Stimulated activated CD8-positive, alpha-beta memory T cell treated with anti-CD3 and anti-CD28 coated beads, Interleukin-2, amount 100 ng/mL, for 48 hours (primary cell): ENCODE data around the gene MUL1.
"Not testable (repeated sequence)": the region's sequence is repeated elsewhere in the genome, so short reads cannot be mapped to it uniquely, and the experiment has no call there.

Source experiments
- DNase-seq, 2 donors: peaks; one replicate each; pipeline ENCODE4 v3.0.0-alpha.2; 2020; ENCODE audit warnings: low read depth in 2 of 2

Gene MUL1

GRCh38 chr1:20511518-20512428 is 3.8 kb upstream of the MUL1 start:
- no peak for DNase-seq

- DNase-seq = no peak
These were observed 440 bp upstream of the MUL1 start for GRCh38 chr1:20508411-20508771.

DNA sequence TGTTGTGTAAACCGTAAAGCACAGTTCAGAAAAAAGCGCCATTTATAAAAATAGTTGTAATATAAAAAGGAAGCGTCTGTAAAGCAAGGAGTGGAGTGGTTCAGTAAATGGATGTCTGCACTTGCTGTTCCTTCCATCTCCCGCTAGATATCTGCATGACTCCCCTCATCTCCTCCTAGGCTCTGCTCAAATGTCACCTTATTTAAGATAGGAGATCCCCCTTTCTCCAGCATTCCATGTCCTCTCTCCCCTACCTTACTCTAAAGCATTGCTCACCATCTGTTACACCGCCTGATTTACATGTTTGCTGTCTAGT is 745 bp downstream of the MUL1 start:
- DNase-seq = no peak

DNA sequence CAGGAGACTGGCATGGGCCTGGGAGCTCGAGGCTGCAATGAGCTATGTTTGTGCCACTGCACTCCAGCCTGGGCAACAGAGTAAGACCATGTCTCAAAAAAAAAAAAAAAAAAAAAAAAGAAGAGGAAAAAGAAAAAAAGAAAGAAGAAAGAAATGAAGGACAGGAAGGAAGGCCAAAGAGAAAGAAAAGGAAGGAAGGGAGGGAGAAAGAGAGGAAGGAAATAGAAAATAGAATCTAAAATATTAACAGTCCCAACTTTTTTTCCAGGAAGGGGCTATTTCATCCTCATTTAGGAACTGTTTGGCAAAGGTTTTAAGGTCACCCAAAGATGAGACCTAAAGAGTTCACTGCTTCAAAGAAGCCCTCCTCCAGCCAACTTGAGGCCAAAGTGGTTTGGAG is 2.5 kb downstream of the MUL1 start:
- DNase-seq = no peak

- no peak for DNase-seq
These were observed 7.2 kb downstream of the MUL1 start for GRCh38 chr1:20500716-20501115.

GRCh38 chr1:20499718-20500117 is 8.2 kb downstream of the MUL1 start:
- DNase-seq = no peak

DNA sequence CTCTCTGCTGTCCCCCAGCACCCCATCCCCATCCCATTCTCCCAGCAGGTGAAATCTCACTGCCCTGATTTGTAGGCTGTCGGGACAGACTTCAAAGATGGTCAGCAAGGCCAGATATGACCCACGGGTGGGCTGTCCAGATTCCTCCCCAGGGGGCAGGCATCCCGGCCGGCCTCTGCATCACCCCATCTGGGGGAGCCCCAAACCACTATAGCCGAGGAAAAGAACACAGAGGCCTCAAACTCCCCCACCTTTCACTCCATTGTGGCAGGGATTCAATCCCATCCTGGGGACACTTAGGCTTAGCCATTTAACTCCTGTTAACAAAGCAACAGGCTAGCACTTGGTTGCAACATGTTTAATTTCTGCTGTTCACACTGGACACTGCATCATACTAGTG is 8.8 kb downstream of the MUL1 start:
- DNase-seq = no peak

DNA sequence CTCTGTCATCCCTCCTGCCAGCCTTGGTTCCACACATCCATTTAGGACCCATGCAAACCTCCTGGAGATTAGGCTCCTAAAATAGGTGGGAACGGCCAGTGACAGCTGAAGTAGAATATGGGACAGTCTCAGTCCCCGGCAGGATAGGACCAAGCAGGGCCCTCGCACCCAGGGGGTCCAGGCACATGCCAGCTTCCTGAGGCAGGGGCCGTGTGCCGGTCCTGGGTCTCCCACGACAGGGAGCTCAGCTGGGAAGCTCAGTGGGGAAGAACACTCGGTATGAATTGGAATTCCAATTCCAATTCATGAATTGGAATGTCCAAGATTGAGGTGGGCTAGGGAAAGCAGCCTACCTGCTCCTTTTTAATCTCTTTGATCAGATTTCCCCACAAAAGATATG is 9.8 kb downstream of the MUL1 start:
- no peak for DNase-seq

DNA sequence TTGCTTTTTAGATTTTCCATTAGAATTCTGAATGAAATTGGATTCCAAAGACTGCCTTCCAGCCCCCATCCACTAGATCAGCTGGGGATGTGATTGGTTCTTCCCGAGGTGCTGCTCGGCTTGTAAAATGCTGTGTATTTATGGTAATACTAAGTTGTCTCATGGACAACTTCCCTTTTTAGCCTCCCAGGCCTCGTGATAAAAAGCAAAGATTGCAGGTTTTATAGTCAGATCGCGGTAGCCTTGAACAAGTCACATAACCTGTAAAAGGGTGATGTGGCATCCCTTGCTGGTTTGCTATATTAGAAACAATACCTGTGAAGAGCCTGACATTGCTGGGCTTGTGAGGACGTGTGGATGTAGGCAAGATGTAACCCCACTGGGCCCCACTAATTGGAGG is 10.4 kb downstream of the MUL1 start:
- DNase-seq = no peak

DNA sequence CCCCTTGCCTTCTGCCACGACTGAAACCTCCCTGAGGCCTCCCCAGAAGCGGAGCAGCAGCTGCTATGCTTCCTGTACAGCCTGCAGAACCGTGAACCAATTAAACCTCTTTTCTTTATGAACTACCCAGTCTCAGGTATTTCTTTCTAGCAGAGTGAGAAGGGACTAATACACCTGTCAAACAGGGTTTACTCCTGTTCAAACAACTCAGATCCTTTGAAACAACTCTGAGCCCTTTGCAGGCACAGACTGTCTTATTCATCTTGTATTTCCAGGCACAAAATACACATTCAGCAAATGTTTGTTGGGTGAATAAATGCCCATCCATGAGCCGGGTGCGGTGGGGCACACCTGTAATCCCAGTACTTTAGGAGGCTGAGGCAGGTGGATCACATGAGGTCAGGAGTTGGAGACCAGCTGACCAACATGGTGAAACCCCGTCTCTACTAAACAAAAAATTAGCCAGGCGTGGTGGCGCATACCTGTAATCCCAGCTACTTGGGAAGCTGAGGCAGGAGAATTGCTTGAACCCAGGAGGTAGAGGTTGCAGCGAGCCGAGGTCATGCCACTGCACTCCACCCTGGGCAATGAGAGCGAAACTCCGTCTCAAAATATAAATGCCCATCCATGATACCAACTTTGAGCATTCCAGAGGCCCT is 11.1 kb downstream of the MUL1 start:
- not testable (repeated sequence) for DNase-seq

DNA sequence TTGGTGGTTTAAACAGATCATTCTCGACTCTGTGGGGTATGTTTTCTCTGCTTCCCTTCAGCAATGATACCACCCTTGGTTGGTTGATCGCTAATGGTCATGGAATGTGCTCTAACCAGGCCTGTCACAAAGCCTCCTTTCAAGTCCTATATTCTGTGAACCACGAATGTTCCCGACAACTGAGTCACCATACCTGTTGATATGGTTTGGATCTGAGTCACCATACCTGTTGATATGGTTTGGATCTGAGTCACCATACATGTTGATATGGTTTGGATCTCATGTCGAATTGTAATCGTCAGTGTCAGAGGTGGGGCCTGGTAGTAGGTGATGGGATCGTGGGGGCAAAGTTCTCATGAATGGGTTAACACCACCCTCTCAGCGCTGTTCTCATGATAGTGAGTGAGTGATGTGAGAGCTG is 11.7 kb downstream of the MUL1 start:
- DNase-seq = no peak

DNA sequence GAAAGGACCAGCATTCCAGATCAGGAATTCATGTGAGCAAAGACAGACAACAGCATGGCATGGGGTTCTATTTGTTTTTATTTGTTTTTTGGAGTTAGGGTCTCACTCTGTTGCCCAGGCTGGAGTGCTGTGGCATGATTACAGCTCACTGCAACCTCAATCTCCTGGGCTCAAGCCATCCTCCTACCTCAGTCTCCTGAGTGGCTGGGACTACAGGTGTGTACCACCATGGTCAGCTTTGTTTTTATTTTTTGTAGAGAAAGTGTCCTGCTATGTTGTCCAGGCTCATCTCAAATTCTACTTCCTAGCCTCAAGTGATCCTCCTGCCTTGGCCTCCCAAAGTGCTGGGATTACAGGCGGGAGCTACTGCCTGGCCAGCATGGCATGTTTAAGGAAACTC is 12.3 kb downstream of the MUL1 start:
- no peak for DNase-seq

DNA sequence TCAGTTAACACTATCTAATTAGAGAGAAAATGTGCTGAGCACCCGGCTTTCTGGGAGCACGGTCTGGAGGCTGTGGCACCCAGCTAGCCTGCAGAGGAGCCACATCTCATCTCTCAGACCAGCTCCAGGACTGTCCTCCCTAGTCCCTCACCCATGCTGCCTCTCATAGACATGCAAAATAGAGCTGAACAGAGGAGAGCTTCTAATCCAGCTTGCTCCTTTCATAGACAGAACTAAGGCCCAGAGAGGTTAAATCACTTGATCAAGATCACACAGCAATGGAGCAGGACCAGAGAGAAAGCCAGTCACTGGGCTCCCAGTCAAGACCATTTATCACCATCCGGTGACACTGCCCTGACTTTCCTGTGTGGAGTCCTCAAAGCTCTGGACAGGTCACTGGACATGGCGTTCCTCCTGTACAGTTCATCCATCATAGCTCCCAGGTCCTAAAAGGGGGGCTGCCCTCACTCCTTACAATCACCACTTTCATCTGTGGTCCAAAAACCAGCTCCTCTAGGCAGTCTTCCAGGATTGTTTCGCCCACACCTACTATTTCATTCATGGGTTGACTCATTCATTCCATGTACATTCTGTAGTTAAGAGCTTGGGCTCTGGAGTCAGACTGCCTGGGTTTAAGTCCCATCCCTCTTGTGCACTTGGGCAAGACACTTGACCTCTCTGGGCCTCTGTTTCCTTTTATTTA is 13.2 kb downstream of the MUL1 start:
- DNase-seq = no peak

- peak; percentile 60 to 64 for DNase-seq
These were observed 13.9 kb downstream of the MUL1 start for GRCh38 chr1:20493839-20494608.

DNA sequence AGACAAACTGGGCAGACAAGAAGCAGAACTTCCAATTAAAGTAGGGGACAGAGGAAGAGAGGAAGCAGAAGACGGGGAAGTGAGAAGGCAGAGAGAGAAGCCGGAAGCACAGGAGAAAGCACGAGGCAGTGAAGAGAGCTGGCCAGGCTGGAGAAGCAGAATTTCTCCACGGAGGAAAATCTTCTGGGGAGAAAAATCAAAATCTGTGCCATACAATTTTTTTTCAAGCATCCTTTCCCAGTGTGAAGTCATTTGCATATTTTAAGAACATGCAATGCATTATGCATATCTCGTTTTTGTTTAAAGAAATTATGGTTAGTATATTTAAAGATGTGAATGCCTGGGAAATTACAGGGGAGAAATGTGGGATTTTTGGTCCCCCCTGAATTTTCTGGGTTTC is 14.6 kb downstream of the MUL1 start:
- DNase-seq = no peak

DNA sequence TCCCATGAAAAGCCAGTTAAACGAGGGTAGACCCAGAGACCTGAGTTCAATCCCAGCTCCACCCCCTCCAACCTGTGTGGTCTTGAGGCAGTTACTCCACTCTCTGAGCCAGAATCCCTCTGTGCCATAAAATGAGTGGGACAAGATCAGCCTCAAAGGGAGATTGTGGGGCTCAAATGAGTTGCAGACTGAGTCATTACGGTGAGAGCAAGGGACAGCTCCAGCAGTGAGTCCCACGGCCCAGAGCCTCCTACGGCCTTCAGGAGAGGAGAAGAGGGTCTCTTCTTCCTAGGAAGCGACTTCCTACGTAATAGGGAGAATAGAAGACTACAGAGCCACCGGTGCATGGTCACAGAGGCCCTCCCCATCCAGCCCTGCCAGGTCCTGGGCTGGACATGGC is 15.2 kb downstream of the MUL1 start:
- DNase-seq = no peak

GRCh38 chr1:20491866-20492265 is 16.1 kb downstream of the MUL1 start:
- no peak for DNase-seq

DNA sequence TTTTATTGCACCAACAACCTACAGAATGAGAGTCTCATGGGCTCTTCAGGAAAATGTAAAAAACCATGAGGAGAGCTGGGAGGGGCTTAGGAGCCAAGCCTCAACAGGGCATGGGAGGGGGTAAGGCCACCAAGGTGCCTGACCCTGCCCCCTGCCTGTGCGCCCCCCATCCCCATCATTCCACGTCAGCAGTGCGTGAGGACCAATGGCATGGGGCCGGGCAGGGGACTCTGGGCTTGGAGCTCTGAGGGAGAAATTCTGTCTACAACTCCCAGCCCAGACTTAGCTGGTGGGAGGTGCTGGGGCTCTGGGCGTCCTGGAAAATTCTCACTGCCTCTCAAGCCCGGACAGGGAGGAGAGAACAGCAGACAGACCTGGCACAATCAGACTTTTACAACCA is 16.8 kb downstream of the MUL1 start:
- DNase-seq = no peak

GRCh38 chr1:20487236-20487590 is 20.7 kb downstream of the MUL1 start:
- no peak for DNase-seq

DNA sequence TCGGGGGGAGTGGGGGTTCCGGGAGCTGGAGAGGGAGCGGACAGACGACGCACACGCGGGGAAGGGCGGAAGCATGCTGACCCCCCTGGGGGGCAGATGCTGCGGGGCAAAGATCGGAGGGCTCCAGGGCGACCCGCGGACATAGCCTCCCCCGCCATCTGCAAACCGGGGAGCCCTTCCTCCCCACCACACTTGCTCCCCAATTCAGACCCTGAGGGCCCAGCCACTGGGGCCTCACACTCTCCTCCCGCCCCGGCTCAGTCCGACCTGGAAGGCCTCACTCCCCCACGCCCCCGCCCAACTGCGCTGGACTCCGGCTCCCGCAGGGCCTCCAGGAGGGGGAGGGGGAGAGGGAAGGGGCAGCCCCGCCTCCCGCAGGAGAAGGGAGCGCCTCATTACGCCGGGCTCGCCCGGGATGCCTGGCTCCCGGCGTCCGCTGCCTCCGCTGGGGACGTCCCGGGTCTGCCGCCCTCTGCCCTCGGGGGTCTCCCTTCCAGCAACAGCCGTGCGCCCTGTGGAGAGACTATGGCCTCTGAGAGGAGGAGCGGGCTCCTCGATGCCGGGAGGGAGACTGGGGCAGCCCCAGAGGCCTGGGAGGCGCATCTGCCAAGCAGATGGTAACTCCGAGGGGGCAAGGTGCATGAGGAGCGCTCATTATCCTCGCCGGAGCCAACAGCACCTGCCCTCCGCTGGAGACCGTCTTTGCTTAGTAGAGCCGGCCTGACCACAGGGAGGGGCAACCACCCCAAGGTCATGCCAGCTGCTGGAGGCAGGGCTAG is 21.3 kb downstream of the MUL1 start:
- no peak for DNase-seq
